Epithelial cell of prostate (primary cell): ENCODE data around the gene AGER.
A peak's percentile ranks its signal among the peaks of the same experiment; 100 is the strongest.
"Not testable (repeated sequence)": the region's sequence is repeated elsewhere in the genome, so short reads cannot be mapped to it uniquely, and the experiment has no call there.

ENCODE experiments used
- DNase-seq: peaks from one replicate; pipeline ENCODE4 v3.0.0-alpha.2; 2011; ENCODE audit warnings: low read depth, low spot score
- H3K27ac ChIP-seq: fragments of 450-650 bp; 2 replicates; pipeline ENCODE4 v1.5.1; 2017; ENCODE audit warnings: mild to moderate bottlenecking

Gene AGER

GRCh38 chr6:32200711-32201475, 16.8 kb upstream of the AGER start:
- H3K27ac ChIP-seq, result no peak overlapping the region
- DNase-seq, result no peak

DNA sequence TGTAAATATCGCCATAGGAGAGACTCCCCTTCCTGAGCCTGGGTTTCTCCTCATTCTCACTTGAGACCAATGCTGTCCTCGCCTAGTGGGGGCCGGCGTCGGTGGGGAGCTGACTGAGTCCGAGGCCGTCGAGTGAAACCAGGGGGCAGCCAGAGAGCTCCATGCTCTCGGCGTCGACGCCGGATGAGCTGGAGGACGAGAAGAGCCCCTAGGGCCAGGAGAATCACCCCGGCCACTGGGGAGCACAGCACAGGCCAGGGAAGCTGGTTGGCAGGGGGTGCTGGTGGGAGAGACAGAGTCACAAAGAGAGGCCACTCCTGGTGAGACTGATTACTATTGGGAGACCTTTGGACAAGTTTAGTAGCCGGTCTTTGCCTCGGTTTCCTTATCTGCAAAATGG, 14.8 kb upstream of the AGER start:
- DNase-seq, result no peak

GRCh38 chr6:32198345-32198696, 14.3 kb upstream of the AGER start:
- DNase-seq, result no peak
- H3K27ac ChIP-seq, result no peak overlapping the region

More for the DNA sequence above, 14.8 kb upstream of the AGER start:
- H3K27ac ChIP-seq, result no peak overlapping the region

- peak overlapping the region; percentile 93 for H3K27ac ChIP-seq
- no peak for DNase-seq
Measured at GRCh38 chr6:32196682-32197616, 12.9 kb upstream of the AGER start.

- DNase-seq, result no peak
- H3K27ac ChIP-seq, result peak overlapping the region; percentile 93
Measured at GRCh38 chr6:32195902-32196681, 12.0 kb upstream of the AGER start.

- H3K27ac ChIP-seq, result peak overlapping the region; percentile 93
- DNase-seq, result peak; percentile 96
Measured at GRCh38 chr6:32195652-32195901, 11.5 kb upstream of the AGER start.

GRCh38 chr6:32194825-32195651, 11.0 kb upstream of the AGER start:
- peak overlapping the region; percentile 93 for H3K27ac ChIP-seq
- DNase-seq, result no peak

GRCh38 chr6:32194388-32194787, 10.3 kb upstream of the AGER start:
- no peak for DNase-seq
- peak overlapping the region; percentile 93 for H3K27ac ChIP-seq

GRCh38 chr6:32193096-32193495, 9.0 kb upstream of the AGER start:
- not testable (repeated sequence) for DNase-seq
- peak overlapping the region; percentile 48 for H3K27ac ChIP-seq

DNA sequence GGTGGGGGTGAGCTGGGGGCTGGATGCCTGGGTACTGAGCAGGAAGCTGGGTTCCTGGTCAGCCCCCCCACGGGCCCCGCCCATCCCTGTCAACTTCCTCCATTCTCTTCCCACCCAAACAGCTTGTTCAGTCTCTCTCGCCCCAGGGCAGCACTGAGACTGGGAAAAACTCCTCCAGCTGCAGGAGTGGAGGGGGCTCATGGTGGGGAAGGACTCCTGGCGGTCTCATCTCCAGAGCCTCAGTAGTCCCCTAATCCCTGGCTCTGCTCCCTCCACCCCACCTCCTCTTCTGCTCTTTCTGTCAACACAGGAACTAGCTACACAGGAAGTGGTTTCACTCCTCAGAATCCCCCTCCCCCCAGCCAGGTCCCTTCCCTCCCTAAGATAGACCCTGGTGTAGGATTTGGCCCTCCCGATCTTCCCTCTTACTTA, 8.6 kb upstream of the AGER start, which contains the start of gene GPSM3:
GPSM3 (minus strand) TSS at position 36 of the 432 bp plus-strand sequence. CDS start 130 bp downstream, outside the sequence.
- no peak for DNase-seq
- peak within 1 kb of the TSS; percentile 48 for H3K27ac ChIP-seq

DNA sequence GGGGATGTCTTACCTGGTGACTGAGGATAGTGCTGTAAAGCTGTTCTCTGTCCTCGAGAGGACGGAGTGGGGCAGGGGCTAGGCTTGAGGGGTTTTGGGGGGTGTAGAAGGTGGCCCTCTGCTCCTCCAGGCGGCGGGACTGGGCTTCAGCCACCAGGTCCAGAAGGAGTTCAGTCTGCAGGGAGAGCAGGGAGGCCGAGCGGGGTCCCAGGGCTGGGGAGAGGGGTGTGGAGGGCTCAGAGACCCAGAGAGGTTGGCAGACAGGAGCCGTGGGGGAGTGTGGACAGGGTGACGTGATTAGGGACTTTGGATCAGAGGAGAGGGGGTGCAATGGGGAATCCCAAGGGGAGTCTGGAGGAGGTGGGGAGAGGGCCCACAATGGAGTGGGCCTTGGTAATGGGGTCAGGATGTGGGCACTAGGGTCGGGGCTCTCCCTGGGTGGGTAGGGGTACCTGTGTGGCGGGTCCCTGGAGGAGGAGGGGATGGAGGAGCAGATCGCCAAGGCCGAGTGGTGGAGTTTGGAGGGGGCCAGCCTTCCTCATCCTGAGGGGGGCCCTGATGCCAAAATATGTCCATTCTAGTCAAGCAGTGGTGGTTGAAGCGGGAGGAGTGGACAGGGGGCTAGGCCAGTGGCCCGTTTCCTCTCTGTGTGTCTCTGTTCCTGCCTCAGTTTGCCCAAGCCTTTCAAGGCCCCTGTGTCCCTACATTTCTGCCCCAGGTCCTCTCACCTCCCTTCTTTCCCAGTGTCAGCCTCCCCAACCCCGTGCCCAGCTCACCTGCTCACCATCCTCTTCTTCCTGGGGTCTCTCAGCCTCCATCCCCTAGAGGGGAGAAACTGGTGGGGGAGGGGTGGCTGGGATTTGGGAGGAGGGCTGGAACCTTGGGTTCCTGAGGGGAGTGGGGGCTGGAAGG, 7.9 kb upstream of the AGER start:
- DNase-seq, result no peak
- peak overlapping the region; percentile 48 for H3K27ac ChIP-seq

DNA sequence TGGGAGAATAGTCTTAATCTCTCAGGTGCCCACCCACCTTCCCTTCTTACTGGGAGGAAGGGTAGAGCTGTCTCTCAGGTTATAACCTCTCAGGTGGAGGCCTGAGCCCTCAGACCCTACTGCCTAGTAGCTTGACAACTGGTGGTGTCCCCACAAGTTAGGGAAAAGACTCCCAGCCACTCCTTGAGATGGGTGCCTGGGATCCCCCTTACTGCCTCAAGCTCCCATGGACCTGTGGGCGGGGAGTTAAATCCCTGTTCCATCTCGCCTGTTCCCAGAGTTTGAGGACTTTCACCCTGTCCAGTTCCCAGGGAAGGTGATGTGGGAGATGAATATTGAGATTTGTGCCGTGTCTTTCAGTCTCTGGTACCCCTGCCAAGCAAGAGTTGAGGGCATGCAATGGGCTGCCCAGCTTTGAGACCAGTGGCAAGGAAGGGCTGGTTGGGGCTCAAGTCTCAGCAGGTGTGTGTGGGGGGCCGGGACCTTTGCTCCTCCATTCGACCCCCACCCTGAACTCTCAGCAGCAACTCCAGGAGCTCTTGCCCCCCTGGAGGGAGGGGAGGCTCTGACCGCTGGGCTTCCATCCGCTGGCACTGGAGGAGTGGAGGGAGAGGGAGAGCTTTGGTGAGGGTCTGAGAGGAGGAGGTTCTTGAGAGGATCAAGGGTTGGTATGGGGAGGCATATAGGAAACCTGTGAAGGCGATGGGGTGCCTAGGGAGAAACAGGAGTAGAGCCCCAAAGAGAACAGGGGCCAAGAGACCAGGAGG, 7.0 kb upstream of the AGER start:
- peak overlapping the region; percentile 75 for H3K27ac ChIP-seq
- no peak for DNase-seq

DNA sequence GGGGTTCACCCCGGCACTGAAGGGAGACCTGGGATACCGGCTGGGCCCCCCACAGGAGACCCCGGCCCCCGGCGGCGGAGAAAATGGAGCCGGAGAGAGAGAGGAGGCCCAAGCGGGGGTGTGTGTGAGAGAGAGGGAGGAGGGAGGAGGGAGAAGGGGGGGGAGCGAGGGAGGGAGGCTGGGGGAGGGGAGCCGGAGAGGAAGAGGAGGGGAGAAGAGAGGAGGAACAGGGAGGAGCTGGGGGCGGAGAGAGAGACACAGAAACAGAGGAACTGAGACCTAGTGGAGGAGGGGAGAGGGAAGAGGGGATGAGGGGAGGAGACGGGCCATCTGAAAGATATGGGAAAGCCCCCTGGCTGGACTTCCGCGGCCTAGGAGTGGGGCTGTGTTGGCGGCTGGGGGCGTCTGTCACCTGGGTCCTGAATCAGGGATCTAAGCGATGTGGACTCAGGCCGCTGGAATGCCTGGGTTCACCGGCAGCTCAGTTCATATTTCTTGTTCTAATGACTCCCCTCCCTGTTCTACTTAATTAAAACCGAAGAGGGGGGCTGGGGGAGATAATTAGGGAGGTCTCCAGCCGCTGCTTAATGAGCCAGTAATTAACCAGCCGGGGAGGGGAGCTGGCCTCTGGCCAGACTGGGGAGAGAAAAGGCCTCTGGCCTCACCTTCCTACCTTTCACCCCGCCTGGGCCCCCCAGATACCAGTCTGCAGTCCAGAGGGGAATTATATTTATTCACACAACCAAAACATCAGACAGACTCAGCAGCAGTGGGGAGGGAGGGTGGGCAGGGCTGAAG, 6.2 kb upstream of the AGER start, which contains the start of gene PBX2:
PBX2 (minus strand) TSS at position 149 of the 798 bp plus-strand sequence. CDS start 287 bp downstream, outside the sequence.
- DNase-seq, result no peak
- peak within 1 kb of the TSS; percentile 75 for H3K27ac ChIP-seq

- DNase-seq, result no peak
- H3K27ac ChIP-seq, result peak overlapping the region; percentile 75
Measured at GRCh38 chr6:32189742-32190053, 5.6 kb upstream of the AGER start.

DNA sequence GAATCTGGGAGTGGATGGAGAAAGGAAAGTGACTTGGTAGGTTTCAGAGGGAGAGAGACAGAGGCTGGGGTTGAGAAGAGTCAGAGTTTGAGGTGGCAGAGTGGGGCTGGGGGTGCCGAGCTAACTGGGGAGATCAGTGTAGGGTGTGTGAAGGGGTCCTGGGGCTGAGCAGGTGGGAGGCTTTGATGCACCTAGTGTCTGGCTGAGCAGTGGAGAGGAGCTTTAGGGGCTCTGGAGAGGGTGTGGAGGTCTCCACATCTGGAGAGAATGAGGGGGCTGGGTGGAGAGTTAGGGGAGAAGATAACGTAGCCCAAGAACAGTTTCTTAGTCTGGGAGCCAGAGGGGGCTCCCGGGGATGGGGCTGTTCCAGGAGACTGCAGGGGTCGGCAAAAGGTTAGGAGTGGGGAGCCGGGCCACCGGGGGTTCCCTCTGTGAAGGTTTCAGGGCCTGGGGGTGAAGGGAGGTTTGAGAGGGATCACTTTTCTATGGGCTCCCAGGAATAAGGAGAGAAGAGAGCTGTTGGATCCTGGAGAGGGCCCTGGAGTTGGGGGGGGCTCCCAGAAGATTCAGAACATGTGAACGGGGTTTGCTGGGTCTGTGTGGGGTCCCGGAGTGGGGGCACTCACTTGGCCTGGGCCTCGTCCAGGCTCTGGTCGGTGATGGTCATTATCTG, 5.2 kb upstream of the AGER start:
- peak overlapping the region; percentile 75 for H3K27ac ChIP-seq
- no peak for DNase-seq

DNA sequence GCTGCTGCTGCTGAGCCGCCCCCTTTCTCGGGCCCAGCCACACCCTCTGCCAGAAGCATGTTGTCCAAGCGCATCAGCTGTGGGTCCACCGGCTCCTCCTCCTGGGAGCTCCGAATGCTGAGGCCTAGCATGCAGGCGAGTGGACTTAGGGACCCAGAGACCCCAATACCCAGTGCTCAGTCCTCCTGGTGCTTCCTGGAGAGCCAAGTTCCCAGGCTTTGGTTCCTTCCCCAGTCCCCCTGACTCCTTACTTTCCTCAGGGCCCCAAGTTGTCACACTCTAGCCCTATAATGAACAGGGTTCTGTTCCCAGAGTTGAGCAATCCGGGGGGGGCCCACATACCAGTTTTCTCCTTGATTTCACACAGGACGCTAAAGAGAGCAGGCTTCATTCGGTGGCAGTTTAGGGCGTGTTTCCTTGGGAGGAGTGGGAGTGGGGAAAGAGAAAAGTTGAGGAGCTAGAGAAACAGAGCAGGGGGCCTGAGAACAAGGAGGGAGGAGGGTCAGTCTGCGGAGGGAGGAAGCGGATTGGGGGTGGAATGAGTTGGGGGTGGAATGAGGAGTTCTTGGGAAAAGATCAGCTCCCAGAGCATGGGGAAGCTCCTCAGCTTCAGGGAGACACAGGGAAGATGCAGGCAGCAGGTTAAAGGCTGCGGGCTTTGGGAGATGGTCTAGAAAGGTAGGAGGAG, 4.5 kb upstream of the AGER start:
- DNase-seq, result no peak
- H3K27ac ChIP-seq, result peak overlapping the region; percentile 75
